SW480 (cell line): ENCODE results near the gene OCIAD1.
"Not testable (repeated sequence)": the region's sequence is repeated elsewhere in the genome, so short reads cannot be mapped to it uniquely, and the experiment has no call there.

Source experiments
- DNase-seq: peaks from one replicate; pipeline ENCODE4 v3.0.0-alpha.2; 2016; ENCODE audit warnings: low spot score

The OCIAD1 gene

DNA sequence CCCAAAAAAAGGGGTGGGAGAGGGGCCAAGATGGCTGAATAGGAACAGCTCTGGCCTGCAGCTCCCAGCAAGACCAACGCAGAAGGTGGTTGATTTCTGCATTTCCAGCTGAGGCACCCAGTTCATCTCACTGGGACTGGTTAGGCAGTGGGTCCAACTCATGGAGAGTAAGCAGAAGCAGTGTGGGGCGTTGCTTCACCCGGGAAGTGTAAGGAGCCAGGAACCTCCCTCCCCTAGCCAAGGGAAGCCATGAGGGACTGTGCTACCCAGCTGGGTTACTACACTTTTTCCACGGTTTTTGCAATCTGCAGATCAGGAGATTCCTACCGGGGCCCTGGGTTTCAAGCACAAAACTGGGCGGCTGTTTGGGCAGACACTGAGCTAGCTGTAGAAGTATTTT lies 13.9 kb upstream of the OCIAD1 start:
- DNase-seq: no peak

DNA sequence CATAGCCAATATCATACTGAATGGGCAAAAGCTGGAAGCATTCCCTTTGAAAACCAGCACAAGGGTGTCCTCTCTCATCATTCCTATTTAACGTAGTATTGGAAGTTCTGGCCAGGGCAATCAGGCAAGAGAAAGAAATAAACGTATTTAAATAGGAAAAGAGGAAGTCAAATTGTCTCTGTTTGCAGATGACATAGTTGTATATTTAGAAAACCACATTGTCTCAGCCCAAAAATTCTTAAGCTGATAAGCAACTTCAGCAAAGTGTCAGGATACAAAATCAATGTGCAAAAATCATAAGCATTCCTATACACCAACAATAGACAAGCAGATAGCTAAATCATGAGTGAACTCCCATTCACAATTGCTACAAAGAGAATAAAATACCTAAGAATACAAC lies 9.5 kb upstream of the OCIAD1 start:
- not testable (repeated sequence) for DNase-seq

DNA sequence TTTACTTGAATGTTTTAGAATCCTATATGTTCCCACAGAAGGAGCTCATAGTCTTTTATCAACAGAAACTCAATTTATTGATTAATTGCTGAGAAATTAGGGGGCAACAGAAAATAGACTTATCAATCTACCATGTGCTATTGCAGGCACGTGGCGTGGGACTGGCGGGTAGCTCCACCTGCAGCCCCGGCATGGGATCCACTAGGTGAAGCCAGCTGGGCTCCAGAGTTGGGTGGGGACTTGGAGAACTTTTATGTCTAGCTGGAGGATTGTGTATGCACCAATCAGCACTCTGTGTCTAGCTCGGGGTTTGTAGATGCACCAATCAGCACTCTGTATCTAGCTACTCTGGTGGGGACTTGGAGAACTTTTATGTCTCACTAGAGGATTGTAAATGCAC lies 3.3 kb upstream of the OCIAD1 start:
- DNase-seq: no peak

DNA sequence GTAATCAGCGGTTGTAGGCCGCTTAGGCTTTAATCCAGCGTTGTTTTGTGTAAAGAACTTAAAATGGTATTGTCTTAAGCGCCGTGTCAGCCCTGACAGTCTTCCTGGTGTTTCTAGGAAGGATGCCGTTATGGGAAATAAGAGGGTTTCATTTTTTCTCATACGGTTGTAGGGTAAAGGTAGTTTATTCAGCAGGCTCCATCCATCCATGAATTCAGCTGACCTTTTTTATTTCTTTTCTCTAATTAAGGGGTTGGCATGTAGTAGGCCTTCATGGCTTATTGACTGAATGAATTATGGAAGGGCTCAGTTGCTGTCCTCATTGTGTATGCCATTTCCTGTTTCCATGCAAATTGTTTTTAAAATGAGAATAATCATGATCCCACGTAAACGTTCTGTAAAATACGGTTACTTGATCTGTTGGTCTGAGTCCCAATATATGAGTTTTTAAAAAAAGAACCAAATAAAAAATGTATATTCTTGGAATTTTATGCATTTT lies 693 bp downstream of the OCIAD1 start:
- DNase-seq: peak; percentile 11

DNA sequence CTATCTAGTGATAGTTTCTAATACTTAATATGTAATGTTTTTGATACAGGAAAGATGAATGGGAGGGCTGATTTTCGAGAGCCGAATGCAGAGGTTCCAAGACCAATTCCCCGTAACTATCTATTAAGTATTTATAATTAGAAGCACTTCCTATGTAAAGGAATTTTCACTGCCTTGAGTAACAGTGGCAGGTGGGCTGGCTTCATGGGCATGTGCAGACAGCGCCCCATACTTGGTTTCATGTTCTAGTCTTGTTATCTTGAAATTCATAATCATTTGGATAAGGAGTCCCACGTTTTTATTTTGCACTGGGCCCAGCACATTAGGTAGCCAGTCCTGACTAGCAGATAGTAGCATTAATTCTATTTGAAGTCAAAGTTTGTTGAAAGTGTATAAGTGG lies 1.7 kb downstream of the OCIAD1 start:
- DNase-seq: no peak

DNA sequence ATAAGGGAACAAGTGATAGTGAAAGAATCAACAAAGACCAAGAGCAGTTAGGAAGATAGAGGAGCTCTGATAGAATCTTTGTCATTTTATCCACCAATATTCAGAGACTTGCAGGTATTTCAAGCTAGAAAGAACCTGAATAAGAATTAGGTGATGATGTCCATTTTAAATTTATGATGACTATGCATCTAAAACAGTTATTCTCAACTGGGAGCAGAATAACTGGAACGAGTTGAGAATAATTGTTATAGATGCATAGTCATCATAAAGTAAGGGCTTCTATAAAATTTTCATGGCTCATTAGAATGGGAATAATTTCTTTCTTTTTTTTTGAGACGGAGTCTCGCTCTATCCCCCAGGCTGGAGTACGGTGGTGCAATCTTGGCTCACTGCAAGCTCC lies 5.8 kb downstream of the OCIAD1 start:
- DNase-seq: no peak

DNA sequence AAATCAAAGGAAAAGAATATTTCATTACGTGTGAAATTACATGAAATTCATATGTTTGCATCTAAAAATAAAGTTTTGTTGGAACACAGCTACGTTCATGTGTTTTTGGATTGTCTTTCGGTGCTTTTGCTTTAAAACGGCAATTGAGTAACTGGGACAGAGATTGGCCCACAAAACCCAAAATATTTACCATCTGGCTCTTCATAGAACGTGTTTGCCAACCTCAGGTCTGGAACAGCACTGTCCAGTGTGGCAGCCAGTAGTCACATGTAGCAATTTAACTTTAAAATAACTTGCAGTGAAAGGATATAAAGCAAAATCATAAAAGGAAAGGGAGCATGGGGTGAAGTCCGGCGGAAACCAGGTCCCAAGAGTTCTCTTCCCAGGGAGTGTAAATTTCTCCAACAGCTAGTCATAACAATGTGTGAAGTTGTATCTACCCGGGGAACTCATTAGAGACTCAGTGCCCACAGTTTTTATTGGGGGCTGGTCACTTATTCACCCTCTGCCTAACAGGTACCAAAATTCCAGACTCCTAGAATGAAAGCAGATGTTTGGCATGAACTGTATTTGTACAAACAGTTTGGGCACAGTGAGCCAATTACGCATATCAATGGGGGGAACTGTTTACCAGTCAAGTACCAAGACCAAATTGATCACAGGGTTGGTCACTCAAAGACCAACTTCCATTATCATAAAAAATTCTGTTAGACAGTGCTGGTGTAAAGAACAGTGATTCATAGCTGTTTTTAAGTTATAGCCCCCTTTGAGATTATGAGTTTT lies 10.3 kb downstream of the OCIAD1 start:
- DNase-seq: no peak

DNA sequence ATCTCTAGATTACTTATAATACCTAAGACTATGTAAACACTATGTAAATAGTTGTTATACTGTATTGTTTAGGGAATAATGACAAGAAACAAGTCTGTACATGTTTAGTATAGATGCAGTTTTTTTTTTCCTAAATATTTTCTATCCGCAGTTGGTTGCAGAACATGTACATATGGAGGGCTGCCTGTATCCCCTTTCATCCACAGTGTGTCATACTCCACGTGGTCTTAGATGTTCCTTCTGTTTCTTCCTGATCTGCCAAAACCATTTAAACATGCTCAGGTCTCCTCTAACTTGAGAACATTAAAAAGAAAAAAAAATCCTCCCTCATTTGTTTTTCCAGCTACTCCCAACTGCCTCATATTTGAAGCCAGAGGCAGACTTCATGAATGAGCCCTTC lies 14.0 kb downstream of the OCIAD1 start:
- DNase-seq: no peak

DNA sequence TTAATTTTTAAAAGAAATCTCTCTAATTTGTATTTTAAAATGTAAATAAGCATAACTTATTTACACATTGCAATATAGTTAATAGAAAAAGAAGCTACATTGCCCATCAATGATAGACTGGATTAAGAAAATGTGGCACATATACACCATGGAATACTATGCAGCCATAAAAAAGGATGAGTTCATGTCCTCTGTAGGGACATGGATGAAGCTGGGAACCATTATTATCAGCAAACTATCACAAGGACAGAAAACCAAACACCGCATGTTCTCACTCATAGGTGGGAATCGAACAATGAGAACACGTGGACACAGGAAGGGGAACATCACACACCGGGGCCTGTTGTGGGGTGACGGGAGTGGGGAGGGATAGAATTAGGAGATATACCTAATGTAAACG lies 17.9 kb downstream of the OCIAD1 start:
- DNase-seq: not testable (repeated sequence)

DNA sequence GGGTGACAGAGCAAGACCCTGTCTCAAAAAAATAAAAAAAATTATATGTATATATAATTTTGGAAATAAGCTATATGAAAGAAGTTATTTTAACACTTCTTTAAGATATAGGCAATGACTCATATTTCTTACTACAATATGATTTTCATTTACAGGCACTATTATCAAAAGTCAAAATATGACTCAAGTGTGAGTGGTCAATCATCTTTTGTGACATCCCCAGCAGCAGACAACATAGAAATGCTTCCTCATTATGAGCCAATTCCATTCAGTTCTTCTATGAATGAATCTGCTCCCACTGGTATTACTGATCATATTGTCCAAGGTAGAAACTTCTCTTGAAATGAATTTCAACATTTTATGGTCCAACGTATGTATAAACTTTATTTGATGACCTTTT lies 20.8 kb downstream of the OCIAD1 start:
- no peak for DNase-seq

DNA sequence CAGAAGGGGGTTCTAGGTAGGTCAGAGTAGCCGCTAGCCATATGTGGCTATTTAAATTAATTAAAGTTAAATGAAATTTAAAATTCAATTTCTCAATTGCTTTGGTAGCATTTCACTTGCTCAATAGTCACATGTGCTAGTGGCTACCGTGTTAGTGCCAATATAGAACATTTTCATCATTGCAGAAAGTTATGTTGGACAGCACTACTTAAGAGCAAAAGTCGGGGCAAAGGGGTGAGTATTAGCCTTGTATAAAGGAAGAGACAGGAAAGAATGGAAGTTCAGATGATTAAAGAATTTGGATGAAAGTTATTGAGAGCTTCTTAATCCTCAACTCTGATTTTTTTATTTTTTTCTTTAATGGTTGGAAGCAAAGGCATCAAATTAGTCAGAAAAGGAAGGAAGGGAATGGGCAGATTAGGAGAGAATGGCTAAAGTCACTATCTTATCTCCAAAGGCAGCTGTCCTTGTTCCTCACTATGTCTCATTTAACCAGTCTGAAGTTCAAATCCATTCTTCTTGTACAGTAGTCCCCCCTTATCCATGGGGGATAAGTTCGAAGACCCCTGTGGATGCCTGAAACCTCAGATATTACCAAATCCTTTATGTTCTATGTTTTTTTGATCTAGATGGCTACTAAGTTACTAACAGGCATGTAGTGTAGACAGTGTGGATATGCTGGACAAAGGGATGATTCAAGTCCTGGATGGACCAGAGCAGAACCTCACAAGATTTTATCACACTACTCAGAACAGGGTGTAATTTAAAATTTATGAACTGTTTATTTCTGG lies 22.9 kb downstream of the OCIAD1 start:
- DNase-seq: no peak

DNA sequence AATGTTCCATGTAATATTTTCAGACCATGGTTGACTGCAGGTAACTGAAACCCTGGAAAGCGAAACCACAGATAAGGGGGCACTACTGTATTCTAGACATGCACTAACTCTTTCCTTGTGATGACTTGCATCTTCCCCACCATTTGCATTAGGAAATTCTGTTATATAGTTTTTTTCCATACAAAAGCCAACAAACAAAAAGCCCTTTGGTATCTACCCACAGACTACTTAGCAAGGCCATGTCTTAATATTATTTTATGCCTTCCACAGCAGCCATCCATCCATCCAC lies 23.5 kb downstream of the OCIAD1 start:
- no peak for DNase-seq

DNA sequence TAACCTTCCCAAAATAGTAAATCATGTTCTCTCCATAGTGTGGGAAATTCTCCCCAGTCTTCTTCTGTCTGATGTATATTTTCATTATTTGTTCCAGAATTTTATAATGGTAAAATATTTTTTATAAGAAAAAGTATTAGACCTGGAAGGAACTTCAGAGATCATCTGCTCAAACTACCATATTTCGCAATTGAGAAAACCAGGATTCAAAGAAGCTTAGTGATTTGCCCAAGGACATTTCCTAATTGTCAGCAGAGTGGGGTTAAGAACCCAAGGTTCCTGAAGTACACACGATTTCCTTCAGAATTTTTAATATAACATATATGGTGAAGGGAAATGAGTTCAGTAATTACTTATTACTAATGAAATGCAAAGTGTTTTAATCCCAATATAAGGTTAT lies 24.1 kb downstream of the OCIAD1 start:
- DNase-seq: no peak

DNA sequence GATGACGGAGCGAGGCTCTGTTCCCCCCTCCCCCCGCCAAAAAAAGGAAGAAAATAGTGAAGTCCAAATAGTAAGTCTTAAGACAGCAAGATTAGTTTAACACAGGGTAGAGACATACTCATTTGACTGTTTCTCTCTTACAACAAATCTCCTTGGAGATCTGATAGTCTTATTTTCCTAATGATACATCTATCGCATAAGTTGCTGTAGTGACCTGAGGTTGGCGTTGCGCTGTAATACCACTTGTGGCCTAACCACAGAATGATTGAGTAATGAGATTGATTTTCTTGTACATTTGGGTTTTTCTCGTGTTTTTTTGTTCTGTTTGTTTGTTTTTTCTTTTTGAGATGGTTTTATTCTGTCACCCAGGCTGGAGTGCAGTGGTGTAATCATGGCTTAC lies 27.2 kb downstream of the OCIAD1 start:
- no peak for DNase-seq

DNA sequence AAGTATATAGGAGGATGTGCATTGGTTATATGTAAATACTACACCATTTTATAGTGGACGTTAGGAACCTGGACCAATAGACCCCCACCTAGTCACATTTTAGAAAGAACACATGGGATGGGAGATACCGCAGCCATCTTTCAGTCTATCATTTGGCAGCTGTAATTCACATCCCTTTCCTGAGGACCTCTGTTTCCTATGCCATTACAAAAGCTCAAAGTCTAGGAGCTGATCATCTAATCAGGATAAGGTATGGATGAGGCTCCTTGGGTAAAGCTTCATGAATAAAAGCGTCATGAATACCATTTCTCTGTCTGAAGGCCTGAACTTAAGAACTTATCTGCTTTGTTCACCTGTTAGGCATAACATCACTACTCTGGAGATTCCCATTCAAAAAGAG lies 31.1 kb downstream of the OCIAD1 start:
- DNase-seq: no peak

DNA sequence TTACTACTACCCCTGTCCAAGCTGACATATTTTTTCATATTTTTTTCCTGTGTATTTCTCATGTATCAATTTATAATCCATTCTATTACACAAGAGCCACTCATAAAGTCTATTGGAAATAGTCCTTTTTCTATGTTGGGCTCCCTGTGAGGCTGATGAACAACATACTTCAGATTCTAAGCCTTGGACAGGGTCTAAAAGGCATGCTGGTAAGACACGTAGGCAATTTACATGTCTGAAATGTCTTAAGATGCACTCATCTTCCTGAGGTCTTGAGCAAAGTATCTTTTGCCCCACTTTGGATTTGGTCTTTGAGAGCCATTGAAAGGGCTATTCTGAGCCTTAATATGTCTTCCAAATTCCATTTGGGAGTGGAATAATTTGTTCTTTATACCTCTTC lies 31.8 kb downstream of the OCIAD1 start:
- no peak for DNase-seq

DNA sequence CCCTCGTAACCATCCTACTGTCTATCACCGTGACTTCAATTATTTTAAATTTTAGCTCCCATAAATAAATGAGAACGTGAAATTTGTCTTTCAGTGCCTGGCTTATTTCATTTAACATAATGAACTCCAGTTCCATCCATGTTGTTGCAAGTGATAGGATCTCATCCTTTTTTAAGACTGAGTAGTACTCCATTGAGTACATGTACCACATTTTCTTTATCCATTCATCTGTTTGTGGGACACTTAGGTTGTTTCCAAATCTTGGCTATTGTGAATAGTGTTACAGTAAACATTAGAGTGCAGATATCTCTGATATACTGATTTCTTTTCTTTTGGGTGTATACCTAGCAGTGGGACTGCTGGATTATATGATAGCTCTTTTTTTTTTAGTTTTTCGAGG lies 32.8 kb downstream of the OCIAD1 start:
- no peak for DNase-seq

DNA sequence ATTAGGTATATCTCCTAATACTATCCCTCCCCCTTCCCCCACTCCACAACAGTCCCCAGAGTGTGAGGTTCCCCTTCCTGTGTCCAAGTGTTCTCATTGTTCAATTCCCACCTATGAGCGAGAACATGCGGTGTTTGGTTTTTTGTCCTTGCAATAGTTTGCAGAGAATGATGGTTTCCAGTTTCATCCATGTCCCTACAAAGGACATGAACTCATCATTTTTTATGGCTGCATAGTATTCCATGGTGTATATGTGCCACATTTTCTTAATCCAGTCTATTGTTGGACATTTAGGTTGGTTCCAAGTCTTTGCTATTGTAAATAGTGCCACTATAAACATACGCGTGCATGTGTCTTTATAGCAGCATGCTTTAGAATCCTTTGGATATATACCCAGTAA lies 33.8 kb downstream of the OCIAD1 start:
- not testable (repeated sequence) for DNase-seq

DNA sequence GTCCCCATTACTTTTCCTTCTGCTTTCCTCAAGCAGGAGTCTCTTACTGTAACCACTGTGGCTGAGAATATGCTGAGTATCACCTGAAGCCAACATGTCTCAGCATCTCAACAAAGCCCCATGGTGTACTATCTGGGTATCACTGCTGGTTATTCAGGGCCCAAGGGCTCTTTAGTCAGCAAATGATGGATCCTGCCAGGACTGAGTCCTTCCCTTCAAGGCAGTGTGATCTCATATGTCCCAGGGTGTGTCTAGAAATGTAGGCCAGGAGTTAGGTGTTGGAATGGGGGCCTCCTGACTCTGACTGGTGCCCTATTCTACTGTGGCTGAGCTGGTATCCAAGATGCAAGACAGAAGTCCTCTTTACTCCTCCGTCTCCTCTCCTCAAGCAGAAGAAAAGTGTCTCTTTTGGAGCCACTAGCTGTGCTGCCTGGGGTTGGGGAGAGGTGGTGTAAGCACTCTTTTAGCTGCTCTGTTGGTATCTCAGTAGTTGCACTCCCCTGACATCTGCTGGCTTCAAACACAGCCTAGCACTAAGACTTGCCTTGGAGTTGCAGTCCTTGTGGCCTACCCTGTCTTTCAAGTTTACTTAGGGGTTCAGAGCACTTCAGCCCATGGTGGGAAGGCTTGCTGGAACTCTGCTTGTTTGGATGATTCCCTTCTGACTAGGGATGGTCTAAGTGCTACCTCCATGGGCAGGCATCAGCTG lies 47.1 kb downstream of the OCIAD1 start:
- DNase-seq: no peak

DNA sequence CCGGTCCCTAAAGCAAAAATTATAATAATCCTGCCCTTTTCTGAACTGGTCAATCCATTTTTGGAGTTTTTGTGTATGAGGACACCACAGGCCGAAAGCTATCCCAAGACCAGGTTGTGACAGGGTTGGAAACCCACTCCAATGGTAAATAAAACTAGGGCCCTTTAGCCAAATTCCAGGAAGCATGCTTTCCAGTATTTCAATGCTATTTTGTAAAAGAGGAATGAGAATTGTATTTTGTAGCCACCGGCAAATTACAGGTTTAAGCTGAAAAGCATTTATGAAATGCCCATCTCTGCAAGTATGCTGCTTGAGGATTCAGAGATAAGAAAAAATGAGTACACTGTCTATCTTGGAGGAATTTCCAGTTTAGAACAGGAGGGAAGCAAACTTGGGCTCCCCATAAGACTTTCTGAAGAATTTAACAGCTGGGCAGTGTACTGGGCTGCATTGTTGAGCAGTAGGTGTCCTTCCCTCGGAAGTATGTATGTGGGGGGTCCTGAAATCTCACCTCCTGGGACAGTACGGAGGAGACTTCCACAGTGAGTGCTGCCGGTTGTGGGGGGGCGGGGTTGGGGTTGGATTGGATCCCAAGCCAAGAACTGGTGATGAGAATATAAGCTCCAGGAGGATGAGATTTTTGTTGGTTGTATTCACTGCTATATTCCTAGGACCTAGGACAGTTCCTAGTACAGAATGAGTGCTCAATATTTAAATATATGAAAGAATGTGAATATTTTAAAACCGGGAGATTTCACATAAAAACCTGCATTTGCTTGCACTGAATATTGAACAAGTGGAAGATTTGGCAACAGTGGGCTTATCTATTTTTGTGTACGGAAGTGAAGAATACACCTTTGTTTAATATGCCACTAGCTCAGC lies 48.9 kb downstream of the OCIAD1 start:
- no peak for DNase-seq

DNA sequence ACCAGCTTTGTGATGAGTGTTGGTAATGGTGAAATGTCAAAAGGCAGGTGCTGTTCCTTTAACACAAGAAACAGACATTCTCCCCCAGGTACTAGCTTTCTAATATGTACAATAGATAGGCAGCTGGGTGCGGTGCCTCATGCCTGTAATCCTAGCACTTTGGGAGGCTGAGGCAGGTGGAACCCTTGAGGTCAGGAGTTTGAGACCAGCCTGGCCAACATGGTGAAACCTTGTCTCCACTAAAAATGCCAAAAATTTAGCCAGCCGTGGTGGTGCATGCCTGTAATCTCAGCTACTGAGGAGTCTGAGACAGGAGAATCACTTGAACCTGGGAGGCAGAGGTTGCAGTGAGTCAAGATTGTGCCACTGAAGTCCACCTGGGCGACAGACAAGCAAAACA lies 50.8 kb downstream of the OCIAD1 start:
- DNase-seq: not testable (repeated sequence)

DNA sequence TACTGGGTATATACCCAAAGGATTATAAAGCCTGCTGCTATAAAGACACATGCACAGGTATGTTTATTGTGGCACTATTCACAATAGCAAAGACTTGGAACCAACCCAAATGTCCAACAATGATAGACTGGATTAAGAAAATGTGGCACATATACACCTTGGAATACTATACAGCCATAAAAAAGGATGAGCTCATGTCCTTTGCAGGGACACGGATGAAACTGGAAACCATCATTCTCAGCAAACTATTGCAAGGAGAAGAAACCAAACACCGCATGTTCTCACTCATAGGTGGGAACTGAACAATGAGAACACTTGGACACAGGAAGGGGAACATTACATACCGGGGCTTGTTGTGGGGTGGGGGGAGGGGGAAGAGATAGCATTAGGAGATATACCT lies 58.9 kb downstream of the OCIAD1 start:
- DNase-seq: not testable (repeated sequence)
